ENCODE data around the gene KCNC1. TPM values are rescaled to one million over a fixed set of nuclear protein-coding genes. Genes with fewer than 3 reads are reported as not detected.

KCNC1 gene
- total and polyA plus RNA-seq, 7 donors, result 0.01 to 1.1 (median 0.13) TPM

DNA sequence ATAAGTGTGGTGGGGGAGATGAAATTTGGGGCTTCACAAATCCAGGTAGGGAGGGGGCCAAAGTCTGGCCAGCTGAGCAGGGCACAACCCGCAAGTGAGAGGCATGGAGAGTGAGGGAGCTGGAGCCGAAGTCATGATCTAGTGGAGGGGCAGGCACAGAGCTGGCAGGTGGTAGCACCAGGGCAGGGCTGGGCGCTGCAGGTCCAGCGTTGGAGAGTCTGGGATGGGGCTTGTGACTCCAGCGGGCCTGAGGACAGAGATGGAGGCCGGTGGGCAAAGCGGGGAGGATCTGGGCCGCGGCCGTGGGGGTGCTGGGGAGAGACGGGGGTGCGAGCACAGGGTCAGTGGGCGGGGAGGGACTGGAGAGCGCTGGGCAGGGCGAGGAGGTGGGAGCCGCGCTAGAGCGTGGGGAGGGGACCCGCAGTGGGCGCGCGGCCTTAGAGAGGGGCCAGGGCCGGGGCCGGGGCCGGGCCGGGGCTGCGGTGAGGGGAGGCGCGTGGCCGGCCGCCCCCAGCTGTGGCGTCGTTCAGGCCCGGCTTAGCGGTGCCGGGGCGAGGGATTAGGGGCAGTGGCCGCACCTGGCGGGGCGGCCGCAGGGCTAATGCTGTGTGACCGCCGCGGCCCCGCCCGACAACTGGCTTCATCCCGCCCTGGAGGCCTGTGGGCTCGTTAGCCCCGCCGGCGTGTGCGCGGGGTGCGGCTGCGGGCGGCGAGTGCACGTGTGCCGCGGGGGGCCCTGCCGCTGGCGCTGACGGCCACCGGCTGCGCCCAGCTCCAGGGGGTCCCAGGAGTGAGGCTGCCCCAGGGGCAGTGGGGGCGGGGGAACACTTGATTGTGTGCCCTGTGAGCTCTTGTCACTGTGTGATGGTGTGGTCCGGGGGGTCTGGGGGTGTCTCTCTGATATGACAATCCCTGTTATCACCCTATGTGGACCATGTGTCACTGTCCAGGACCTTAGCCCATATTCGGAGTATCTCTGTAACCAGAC is 38.8 kb upstream of the KCNC1 start:
- Histone ChIP-seq H3K27me3 (ENCODE audit: insufficient read depth in 3 of 3, low read length in 2 of 3) (no peaks in the 10 kb centered on the region), H3K27ac (peak overlapping the region; percentile 96)
- intact Hi-C loops (cut with DNase I), result no loop called here

DNA sequence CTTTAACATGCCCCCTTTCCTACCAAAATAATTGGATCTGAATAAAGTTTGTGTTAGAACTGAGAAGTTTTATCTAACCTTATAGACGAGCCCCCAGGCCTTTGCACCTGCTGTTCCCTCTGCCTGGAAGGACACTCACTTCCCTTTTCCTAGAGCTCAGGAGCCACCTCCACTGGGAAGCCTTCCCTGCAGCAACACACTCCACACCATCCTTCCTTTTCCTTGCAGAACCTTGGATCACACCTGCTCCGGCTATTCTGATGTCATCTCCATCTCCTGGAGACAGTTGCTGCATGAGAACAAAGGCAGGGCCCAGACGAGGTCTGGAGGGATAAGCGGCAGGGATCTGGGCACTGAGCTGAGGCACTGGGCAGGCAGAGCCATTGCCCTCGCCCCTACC is 37.8 kb upstream of the KCNC1 start:
- ATAC-seq (peak in 1 of 4 donors; percentile 1), DNase-seq (no peak)
- Histone ChIP-seq H3K27me3 (ENCODE audit: insufficient read depth in 3 of 3, low read length in 2 of 3) (no peaks in the 10 kb centered on the region), H3K36me3 (ENCODE audit: insufficient read depth in 1 of 2, low read depth in 1 of 2) (no peaks in the 10 kb centered on the region), H3K27ac (peak overlapping the region; percentile 96), H3K4me1 (peaks cover 82% of the 10 kb centered on the region), H3K9me3 (no peaks in the 10 kb centered on the region), H3K4me3 (no peak overlapping the region)
- 31 to 50% (median 33%) methylated on average over 5 of the region's 5 CpGs for WGBS, 3 donors
- no peak for TF ChIP-seq CTCF (IDR thresholded peaks at IDR 0.05)
- intact Hi-C loops (cut with DNase I), result no loop called here

More for the DNA sequence above, 38.8 kb upstream of the KCNC1 start:
- 25 to 36% (median 26%) methylated on average over 39 to 68 of the region's 68 CpGs for WGBS, 3 donors
- no peak for TF ChIP-seq CTCF (IDR thresholded peaks at IDR 0.05)
- Histone ChIP-seq H3K4me3 (no peak overlapping the region), H3K36me3 (ENCODE audit: insufficient read depth in 1 of 2, low read depth in 1 of 2) (no peaks in the 10 kb centered on the region), H3K9me3 (no peaks in the 10 kb centered on the region), H3K4me1 (peaks cover 76% of the 10 kb centered on the region)
- ATAC-seq (no peak), DNase-seq (no peak)

GRCh38 chr11:17697175-17697949 is 37.2 kb upstream of the KCNC1 start:
- Histone ChIP-seq H3K36me3 (ENCODE audit: insufficient read depth in 1 of 2, low read depth in 1 of 2) (no peaks in the 10 kb centered on the region), H3K4me3 (no peak overlapping the region), H3K4me1 (peaks cover 75% of the 10 kb centered on the region), H3K9me3 (no peaks in the 10 kb centered on the region), H3K27ac (peak overlapping the region; percentile 96), H3K27me3 (ENCODE audit: insufficient read depth in 3 of 3, low read length in 2 of 3) (no peaks in the 10 kb centered on the region)
- ATAC-seq, result peak; percentile 74 to 80 (median 74)
- DNase-seq, result peak; percentile 69 to 89
- WGBS, 3 donors, result 28 to 34% (median 33%) methylated on average over 6 of the region's 6 CpGs
- TF ChIP-seq CTCF (IDR thresholded peaks at IDR 0.05), result no peak
- intact Hi-C loops (cut with DNase I), result no loop called here

GRCh38 chr11:17699147-17700114 is 35.1 kb upstream of the KCNC1 start:
- ATAC-seq (peak; percentile 87 to 91 (median 88)), DNase-seq (peak; percentile 85 to 95)
- Histone ChIP-seq H3K27ac (peak overlapping the region; percentile 96), H3K4me1 (peaks cover 57% of the 10 kb centered on the region), H3K27me3 (ENCODE audit: insufficient read depth in 3 of 3, low read length in 2 of 3) (no peaks in the 10 kb centered on the region), H3K9me3 (no peaks in the 10 kb centered on the region), H3K4me3 (no peak overlapping the region), H3K36me3 (ENCODE audit: insufficient read depth in 1 of 2, low read depth in 1 of 2) (no peaks in the 10 kb centered on the region)
- 28 to 40% (median 29%) methylated on average over 5 of the region's 5 CpGs for WGBS, 3 donors
- intact Hi-C loops (cut with DNase I), result loop anchor here in 1 of 2 donors (1.0 kb wide), 2 partner anchors 11 to 15 kb away; no protein-coding TSS in a partner anchor
- TF ChIP-seq CTCF (IDR thresholded peaks at IDR 0.05), result no peak
